GM23338 (cell line): ENCODE data around the gene GRID2. TPM values are rescaled to one million over a fixed set of nuclear protein-coding genes. Genes with fewer than 3 reads are reported as not detected.
A peak's percentile ranks its signal among the peaks of the same experiment; 100 is the strongest.

Experiments used
- ATAC-seq: fragments of 200-7000 bp; cut with Tn5 transposase; 3 replicates; pipeline ENCODE4 v1.9.1; 2020
- DNase-seq: peaks from one replicate; pipeline ENCODE4 v3.0.0-alpha.2; 2015; ENCODE audit warnings: low spot score
- H2AFZ ChIP-seq: fragments of 200-600 bp; sonication (generic); 2 replicates; pipeline ENCODE4 v1.8.0; 2016; ENCODE audit warnings: antibody characterized with exemption, mild to moderate bottlenecking, moderate library complexity
- H3F3A ChIP-seq: fragments of 200-600 bp; sonication (generic); replicated peaks from 2 replicates; pipeline ENCODE4 v1.8.0; 2017; ENCODE audit warnings: antibody characterized with exemption, mixed run types, low read depth
- H3K27ac ChIP-seq: fragments of 200-600 bp; sonication (generic); 2 replicates; pipeline ENCODE4 v1.6.1; 2016; ENCODE audit warnings: low read depth
- H3K27me3 ChIP-seq: fragments of 200-600 bp; sonication (generic); 2 replicates; pipeline ENCODE4 v1.8.0; 2016; ENCODE audit warnings: mild to moderate bottlenecking, mixed run types, moderate library complexity; ENCODE audit not compliant: insufficient read depth
- H3K36me3 ChIP-seq: fragments of 200-600 bp; sonication (generic); 2 replicates; pipeline ENCODE4 v1.8.0; 2016; ENCODE audit warnings: mild to moderate bottlenecking; ENCODE audit not compliant: insufficient read depth
- H3K4me1 ChIP-seq: fragments of 200-600 bp; sonication (generic); 2 replicates; pipeline ENCODE4 v1.8.0; 2016; ENCODE audit warnings: mild to moderate bottlenecking, moderate library complexity; ENCODE audit not compliant: insufficient read depth
- H3K4me2 ChIP-seq: fragments of 200-600 bp; sonication (generic); 2 replicates; pipeline ENCODE4 v1.7.1; 2017; ENCODE audit warnings: mixed run types
- H3K4me3 ChIP-seq: fragments of 200-600 bp; sonication (generic); 2 replicates; pipeline ENCODE4 v1.6.1; 2016; ENCODE audit warnings: mixed run types
- H3K79me2 ChIP-seq: fragments of 200-600 bp; sonication (generic); replicated peaks from 2 replicates; pipeline ENCODE4 v1.8.0; 2017; ENCODE audit warnings: mild to moderate bottlenecking; ENCODE audit not compliant: insufficient read depth
- H3K9me2 ChIP-seq: fragments of 200-600 bp; sonication (generic); 2 replicates; pipeline ENCODE4 v1.8.0; 2017; ENCODE audit not compliant: insufficient read depth
- H4K20me1 ChIP-seq: fragments of 200-600 bp; sonication (generic); replicated peaks from 2 replicates; pipeline ENCODE4 v1.8.0; 2017; ENCODE audit warnings: mild to moderate bottlenecking; ENCODE audit not compliant: insufficient read depth
- H3K27ac Mint-ChIP-seq: 2 replicates; pipeline ENCODE4 v1.8.0; 2020; ENCODE audit warnings: inconsistent platforms, mild to moderate bottlenecking, moderate library complexity, mixed read lengths
- H3K27me3 Mint-ChIP-seq: 3 replicates; pipeline ENCODE4 v1.8.0; 2022; ENCODE audit warnings: low read depth, mild to moderate bottlenecking, moderate library complexity, mixed read lengths, inconsistent platforms; ENCODE audit not compliant: insufficient read depth, poor library complexity
- H3K36me3 Mint-ChIP-seq: 3 replicates; pipeline ENCODE4 v1.8.0; 2021; ENCODE audit warnings: low read depth, mild to moderate bottlenecking, inconsistent platforms, moderate library complexity, mixed read lengths
- H3K4me1 Mint-ChIP-seq: 3 replicates; pipeline ENCODE4 v1.8.0; 2020; ENCODE audit warnings: mild to moderate bottlenecking, inconsistent platforms, mixed read lengths
- H3K4me3 Mint-ChIP-seq: 3 replicates; pipeline ENCODE4 v1.8.0; 2021; ENCODE audit warnings: moderate library complexity, mild to moderate bottlenecking, inconsistent platforms, mixed read lengths
- H3K9me3 Mint-ChIP-seq: 3 replicates; pipeline ENCODE4 v1.8.0; 2020; ENCODE audit warnings: moderate library complexity, mild to moderate bottlenecking, inconsistent platforms, mixed read lengths
- CREB1 ChIP-seq: fragments of 250-450 bp; sonication (Bioruptor Pico); IDR thresholded peaks from 2 replicates; pipeline ENCODE4 v1.5.0; 2020; ENCODE audit warnings: low read depth, mild to moderate bottlenecking, moderate library complexity
- EZH2 ChIP-seq: fragments of 200-600 bp; sonication (generic); IDR thresholded peaks from one replicate; pipeline ENCODE4 v1.8.0; 2017; ENCODE audit warnings: antibody characterized with exemption, mild to moderate bottlenecking, low read depth; ENCODE audit not compliant: unreplicated experiment
- EZH2phosphoT487 ChIP-seq: fragments of 200-600 bp; sonication (generic); IDR thresholded peaks from one replicate; pipeline ENCODE4 v1.8.1; 2018; ENCODE audit warnings: antibody characterized with exemption; ENCODE audit not compliant: unreplicated experiment
- JUNB ChIP-seq: IDR thresholded peaks from one replicate; pipeline ENCODE4 v1.6.1; 2016; ENCODE audit warnings: antibody characterized with exemption; ENCODE audit not compliant: unreplicated experiment
- NANOG ChIP-seq: IDR thresholded peaks from 2 replicates; pipeline ENCODE4 v1.6.1; 2016; ENCODE audit warnings: antibody characterized with exemption, borderline replicate concordance
- POLR2AphosphoS5 ChIP-seq: IDR thresholded peaks from 2 replicates; pipeline ENCODE4 v1.6.1; 2016; ENCODE audit warnings: antibody characterized with exemption, low read depth
- STAT1 ChIP-seq: IDR thresholded peaks from one replicate; pipeline ENCODE4 v1.6.1; 2016; ENCODE audit warnings: antibody characterized with exemption; ENCODE audit not compliant: unreplicated experiment
- ZNF114 ChIP-seq: fragments of 250-450 bp; sonication (Bioruptor Pico); IDR thresholded peaks from 2 replicates; pipeline ENCODE4 v1.5.0; 2020; ENCODE audit warnings: mild to moderate bottlenecking, moderate library complexity
- polyA plus RNA-seq: library from polyadenylated mRNA; unstranded; fragments of >200 nt; fragmentation: Nextera tagmentation; extraction: Ambion mirVana; gene quantifications from 2 replicates; pipeline ENCODE4 v1.2.1, GENCODE V29; 2016
- total RNA-seq: library from RNA; depleted of rRNA; stranded (reverse); fragments of >200 nt; shearing (Covaris generic); gene quantifications from 2 replicates; pipeline ENCODE4 v1.2.3, GENCODE V29; 2014
- TF ChIP-seq, protein P1 (sequence below): fragments of 250-450 bp; sonication (Bioruptor Pico); IDR thresholded peaks from 2 replicates; pipeline ENCODE4 v1.5.0; 2020; ENCODE audit warnings: mild to moderate bottlenecking, moderate library complexity
- TF ChIP-seq, protein P2 (sequence below), 2 experiments: fragments of 200-600 bp in 1 of 2; sonication (generic) in 1 of 2; conservative IDR thresholded peaks; 2 replicates each; pipeline versions ENCODE4 v1.5.1 to v1.6.1; 2016 to 2017; ENCODE audit warnings: antibody characterized with exemption in 2 of 2, low read depth in 2 of 2, mild to moderate bottlenecking in 2 of 2, moderate library complexity in 1 of 2
- TF ChIP-seq, protein P3 (sequence below): IDR thresholded peaks from 2 replicates; pipeline ENCODE4 v1.6.1; 2016; ENCODE audit warnings: antibody characterized with exemption
- TF ChIP-seq, protein P4 (sequence below): IDR thresholded peaks from one replicate; pipeline ENCODE4 v1.6.1; 2018; ENCODE audit warnings: antibody characterized with exemption; ENCODE audit not compliant: unreplicated experiment

GRID2 gene
- total and polyA plus RNA-seq, 2 experiments from 2014 or later: 19.9 to 65.4 TPM

DNA sequence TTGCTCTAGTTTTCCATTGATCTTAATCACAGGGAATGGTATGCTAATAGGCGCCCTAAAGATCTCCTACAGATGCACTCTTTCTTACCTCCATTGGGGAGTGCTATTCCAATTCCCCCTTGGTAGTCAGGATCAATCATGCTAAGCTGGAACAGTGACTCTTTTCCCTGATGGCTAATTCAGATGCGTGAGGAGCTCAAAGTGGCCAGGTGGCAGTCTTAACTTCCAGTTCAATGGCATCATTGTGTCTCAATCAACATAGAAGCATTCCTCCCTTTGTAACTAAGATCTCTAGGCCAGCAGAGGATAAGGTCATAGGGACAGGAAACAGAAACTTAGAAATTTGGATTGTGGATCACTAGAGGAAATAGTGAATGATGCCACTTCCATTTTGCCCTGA lies 216.8 kb downstream of the GRID2 start:
- Mint-ChIP-seq H3K27me3 (peaks cover 4% of the 10 kb centered on the region), H3K27ac (peak overlapping the region; percentile 94), H3K4me1 (peaks cover 36% of the 10 kb centered on the region), H3K9me3 (no peaks in the 10 kb centered on the region), H3K4me3 (peak overlapping the region; percentile 56), H3K36me3 (no peaks in the 10 kb centered on the region)
- Histone ChIP-seq H3K79me2 (peaks cover 81% of the 10 kb centered on the region), H3K4me2 (no peak overlapping the region), H3K27me3 (no peaks in the 10 kb centered on the region), H3K9me2 (no peaks in the 10 kb centered on the region), H2AFZ (no peak overlapping the region), H3K4me1 (peaks cover 79% of the 10 kb centered on the region), H3K27ac (peak overlapping the region; percentile 92), H3K36me3 (no peaks in the 10 kb centered on the region), H3K4me3 (no peak overlapping the region), H3F3A (no peaks in the 10 kb centered on the region), H4K20me1 (no peaks in the 10 kb centered on the region)
- peak; percentile 95 for DNase-seq
- TF ChIP-seq NANOG (peak; percentile 99), EZH2 (no peak), POLR2AphosphoS5 (peak; percentile 44; the same call in 1 of the 2 replicates), JUNB (no peak), EZH2phosphoT487 (no peak), ZNF114 (no peak), CREB1 (CRISPR knock-in tag) (peak; percentile 67), STAT1 (no peak)
- TF ChIP-seq, protein P1, sequence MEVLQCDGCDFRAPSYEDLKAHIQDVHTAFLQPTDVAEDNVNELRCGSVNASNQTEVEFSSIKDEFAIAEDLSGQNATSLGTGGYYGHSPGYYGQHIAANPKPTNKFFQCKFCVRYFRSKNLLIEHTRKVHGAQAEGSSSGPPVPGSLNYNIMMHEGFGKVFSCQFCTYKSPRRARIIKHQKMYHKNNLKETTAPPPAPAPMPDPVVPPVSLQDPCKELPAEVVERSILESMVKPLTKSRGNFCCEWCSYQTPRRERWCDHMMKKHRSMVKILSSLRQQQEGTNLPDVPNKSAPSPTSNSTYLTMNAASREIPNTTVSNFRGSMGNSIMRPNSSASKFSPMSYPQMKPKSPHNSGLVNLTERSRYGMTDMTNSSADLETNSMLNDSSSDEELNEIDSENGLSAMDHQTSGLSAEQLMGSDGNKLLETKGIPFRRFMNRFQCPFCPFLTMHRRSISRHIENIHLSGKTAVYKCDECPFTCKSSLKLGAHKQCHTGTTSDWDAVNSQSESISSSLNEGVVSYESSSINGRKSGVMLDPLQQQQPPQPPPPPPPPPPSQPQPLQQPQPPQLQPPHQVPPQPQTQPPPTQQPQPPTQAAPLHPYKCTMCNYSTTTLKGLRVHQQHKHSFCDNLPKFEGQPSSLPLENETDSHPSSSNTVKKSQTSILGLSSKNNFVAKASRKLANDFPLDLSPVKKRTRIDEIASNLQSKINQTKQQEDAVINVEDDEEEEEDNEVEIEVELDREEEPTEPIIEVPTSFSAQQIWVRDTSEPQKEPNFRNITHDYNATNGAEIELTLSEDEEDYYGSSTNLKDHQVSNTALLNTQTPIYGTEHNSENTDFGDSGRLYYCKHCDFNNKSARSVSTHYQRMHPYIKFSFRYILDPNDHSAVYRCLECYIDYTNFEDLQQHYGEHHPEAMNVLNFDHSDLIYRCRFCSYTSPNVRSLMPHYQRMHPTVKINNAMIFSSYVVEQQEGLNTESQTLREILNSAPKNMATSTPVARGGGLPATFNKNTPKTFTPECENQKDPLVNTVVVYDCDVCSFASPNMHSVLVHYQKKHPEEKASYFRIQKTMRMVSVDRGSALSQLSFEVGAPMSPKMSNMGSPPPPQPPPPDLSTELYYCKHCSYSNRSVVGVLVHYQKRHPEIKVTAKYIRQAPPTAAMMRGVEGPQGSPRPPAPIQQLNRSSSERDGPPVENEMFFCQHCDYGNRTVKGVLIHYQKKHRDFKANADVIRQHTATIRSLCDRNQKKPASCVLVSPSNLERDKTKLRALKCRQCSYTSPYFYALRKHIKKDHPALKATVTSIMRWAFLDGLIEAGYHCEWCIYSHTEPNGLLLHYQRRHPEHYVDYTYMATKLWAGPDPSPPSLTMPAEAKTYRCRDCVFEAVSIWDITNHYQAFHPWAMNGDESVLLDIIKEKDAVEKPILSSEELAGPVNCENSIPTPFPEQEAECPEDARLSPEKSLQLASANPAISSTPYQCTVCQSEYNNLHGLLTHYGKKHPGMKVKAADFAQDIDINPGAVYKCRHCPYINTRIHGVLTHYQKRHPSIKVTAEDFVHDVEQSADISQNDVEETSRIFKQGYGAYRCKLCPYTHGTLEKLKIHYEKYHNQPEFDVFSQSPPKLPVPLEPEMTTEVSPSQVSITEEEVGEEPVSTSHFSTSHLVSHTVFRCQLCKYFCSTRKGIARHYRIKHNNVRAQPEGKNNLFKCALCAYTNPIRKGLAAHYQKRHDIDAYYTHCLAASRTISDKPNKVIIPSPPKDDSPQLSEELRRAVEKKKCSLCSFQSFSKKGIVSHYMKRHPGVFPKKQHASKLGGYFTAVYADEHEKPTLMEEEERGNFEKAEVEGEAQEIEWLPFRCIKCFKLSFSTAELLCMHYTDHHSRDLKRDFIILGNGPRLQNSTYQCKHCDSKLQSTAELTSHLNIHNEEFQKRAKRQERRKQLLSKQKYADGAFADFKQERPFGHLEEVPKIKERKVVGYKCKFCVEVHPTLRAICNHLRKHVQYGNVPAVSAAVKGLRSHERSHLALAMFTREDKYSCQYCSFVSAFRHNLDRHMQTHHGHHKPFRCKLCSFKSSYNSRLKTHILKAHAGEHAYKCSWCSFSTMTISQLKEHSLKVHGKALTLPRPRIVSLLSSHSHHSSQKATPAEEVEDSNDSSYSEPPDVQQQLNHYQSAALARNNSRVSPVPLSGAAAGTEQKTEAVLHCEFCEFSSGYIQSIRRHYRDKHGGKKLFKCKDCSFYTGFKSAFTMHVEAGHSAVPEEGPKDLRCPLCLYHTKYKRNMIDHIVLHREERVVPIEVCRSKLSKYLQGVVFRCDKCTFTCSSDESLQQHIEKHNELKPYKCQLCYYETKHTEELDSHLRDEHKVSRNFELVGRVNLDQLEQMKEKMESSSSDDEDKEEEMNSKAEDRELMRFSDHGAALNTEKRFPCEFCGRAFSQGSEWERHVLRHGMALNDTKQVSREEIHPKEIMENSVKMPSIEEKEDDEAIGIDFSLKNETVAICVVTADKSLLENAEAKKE (CRISPR knock-in tag): peak; percentile 98
- TF ChIP-seq, protein P2, sequence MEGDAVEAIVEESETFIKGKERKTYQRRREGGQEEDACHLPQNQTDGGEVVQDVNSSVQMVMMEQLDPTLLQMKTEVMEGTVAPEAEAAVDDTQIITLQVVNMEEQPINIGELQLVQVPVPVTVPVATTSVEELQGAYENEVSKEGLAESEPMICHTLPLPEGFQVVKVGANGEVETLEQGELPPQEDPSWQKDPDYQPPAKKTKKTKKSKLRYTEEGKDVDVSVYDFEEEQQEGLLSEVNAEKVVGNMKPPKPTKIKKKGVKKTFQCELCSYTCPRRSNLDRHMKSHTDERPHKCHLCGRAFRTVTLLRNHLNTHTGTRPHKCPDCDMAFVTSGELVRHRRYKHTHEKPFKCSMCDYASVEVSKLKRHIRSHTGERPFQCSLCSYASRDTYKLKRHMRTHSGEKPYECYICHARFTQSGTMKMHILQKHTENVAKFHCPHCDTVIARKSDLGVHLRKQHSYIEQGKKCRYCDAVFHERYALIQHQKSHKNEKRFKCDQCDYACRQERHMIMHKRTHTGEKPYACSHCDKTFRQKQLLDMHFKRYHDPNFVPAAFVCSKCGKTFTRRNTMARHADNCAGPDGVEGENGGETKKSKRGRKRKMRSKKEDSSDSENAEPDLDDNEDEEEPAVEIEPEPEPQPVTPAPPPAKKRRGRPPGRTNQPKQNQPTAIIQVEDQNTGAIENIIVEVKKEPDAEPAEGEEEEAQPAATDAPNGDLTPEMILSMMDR (conservative IDR thresholded peaks at IDR 0.05; ENCODE audit: low read depth in 2 of 2): peak in 1 of 2 experiments; percentile 57
- TF ChIP-seq, protein P3, sequence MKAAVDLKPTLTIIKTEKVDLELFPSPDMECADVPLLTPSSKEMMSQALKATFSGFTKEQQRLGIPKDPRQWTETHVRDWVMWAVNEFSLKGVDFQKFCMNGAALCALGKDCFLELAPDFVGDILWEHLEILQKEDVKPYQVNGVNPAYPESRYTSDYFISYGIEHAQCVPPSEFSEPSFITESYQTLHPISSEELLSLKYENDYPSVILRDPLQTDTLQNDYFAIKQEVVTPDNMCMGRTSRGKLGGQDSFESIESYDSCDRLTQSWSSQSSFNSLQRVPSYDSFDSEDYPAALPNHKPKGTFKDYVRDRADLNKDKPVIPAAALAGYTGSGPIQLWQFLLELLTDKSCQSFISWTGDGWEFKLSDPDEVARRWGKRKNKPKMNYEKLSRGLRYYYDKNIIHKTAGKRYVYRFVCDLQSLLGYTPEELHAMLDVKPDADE: 0 out of 2 replicates have a peak, but pooled peaks have one; percentile 58
- TF ChIP-seq, protein P4, sequence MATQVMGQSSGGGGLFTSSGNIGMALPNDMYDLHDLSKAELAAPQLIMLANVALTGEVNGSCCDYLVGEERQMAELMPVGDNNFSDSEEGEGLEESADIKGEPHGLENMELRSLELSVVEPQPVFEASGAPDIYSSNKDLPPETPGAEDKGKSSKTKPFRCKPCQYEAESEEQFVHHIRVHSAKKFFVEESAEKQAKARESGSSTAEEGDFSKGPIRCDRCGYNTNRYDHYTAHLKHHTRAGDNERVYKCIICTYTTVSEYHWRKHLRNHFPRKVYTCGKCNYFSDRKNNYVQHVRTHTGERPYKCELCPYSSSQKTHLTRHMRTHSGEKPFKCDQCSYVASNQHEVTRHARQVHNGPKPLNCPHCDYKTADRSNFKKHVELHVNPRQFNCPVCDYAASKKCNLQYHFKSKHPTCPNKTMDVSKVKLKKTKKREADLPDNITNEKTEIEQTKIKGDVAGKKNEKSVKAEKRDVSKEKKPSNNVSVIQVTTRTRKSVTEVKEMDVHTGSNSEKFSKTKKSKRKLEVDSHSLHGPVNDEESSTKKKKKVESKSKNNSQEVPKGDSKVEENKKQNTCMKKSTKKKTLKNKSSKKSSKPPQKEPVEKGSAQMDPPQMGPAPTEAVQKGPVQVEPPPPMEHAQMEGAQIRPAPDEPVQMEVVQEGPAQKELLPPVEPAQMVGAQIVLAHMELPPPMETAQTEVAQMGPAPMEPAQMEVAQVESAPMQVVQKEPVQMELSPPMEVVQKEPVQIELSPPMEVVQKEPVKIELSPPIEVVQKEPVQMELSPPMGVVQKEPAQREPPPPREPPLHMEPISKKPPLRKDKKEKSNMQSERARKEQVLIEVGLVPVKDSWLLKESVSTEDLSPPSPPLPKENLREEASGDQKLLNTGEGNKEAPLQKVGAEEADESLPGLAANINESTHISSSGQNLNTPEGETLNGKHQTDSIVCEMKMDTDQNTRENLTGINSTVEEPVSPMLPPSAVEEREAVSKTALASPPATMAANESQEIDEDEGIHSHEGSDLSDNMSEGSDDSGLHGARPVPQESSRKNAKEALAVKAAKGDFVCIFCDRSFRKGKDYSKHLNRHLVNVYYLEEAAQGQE: no peak
- ATAC-seq: peak; percentile 93
